Measurements from ENCODE around the gene GMDS. TPM values are rescaled to one million over a fixed set of nuclear protein-coding genes. Genes with fewer than 3 reads are reported as not detected.
A peak's percentile ranks its signal among the peaks of the same experiment; 100 is the strongest.

Gene GMDS
- total RNA-seq, 8 experiments from 2014 or later, result 4.5 to 61.7 (median 6.9) TPM

GRCh38 chr6:1930356-1930755 lies 315.0 kb downstream of the GMDS start:
- ATAC-seq (replicated peaks in 6 of 8), result no peak
- H3K27ac ChIP-seq, result no peak overlapping the region
- WGBS, 10 experiments, result 0 to 71% (median 20%) methylated on average over 1 to 2 of the region's 2 CpGs; no CpG with 5 or more reads in 1 of the 10 experiments
- H3K4me1 ChIP-seq (replicated peaks in 1 of 2), result no peaks in the 10 kb centered on the region
- no peak overlapping the region for H3K4me3 ChIP-seq
- in situ Hi-C loops (cut with MboI; ENCODE audit: low pct_unique_long_range_greater_than_20kb in 2 of 9, low sequenced_read_pairs in 9 of 9, unreplicated experiment in 9 of 9), result no loop called here

GRCh38 chr6:1929931-1930330 lies 315.5 kb downstream of the GMDS start:
- Histone ChIP-seq H3K4me1 (replicated peaks in 1 of 2) (no peaks in the 10 kb centered on the region), H3K27ac (no peak overlapping the region), H3K4me3 (no peak overlapping the region)
- 63 to 100% (median 93%) methylated on average over 1 to 9 of the region's 9 CpGs for WGBS, 10 experiments
- in situ Hi-C loops (cut with MboI; ENCODE audit: low pct_unique_long_range_greater_than_20kb in 2 of 9, low sequenced_read_pairs in 9 of 9, unreplicated experiment in 9 of 9), result no loop called here
- ATAC-seq (replicated peaks in 6 of 8), result no peak

GRCh38 chr6:1925743-1926430 lies 319.5 kb downstream of the GMDS start:
- ATAC-seq (replicated peaks in 6 of 8), result peak in 1 of 8 experiments; percentile 14
- no peaks in the 10 kb centered on the region for H3K4me1 ChIP-seq (replicated peaks in 1 of 2)
- H3K4me3 ChIP-seq, result no peak overlapping the region
- in situ Hi-C loops (cut with MboI; ENCODE audit: low pct_unique_long_range_greater_than_20kb in 2 of 9, low sequenced_read_pairs in 9 of 9, unreplicated experiment in 9 of 9), result no loop called here
- WGBS, 10 experiments, result 8 to 100% (median 90%) methylated on average over 1 to 2 of the region's 10 CpGs; no CpG with 5 or more reads in 6 of the 10 experiments
- no peak overlapping the region for H3K27ac ChIP-seq

GRCh38 chr6:1923449-1923848 lies 322.0 kb downstream of the GMDS start:
- in situ Hi-C loops (cut with MboI; ENCODE audit: low pct_unique_long_range_greater_than_20kb in 2 of 9, low sequenced_read_pairs in 9 of 9, unreplicated experiment in 9 of 9), result no loop called here
- Histone ChIP-seq H3K4me3 (no peak overlapping the region), H3K4me1 (replicated peaks in 1 of 2) (no peaks in the 10 kb centered on the region), H3K27ac (no peak overlapping the region)
- no peak for ATAC-seq (replicated peaks in 6 of 8)
- WGBS, 10 experiments, result 20 to 100% (median 96%) methylated on average over 1 to 13 of the region's 14 CpGs; no CpG with 5 or more reads in 4 of the 10 experiments

- peaks cover 0 to 4% of the 10 kb centered on the region in 2 donors for H3K4me1 ChIP-seq (replicated peaks in 1 of 2)
- no peak overlapping the region for H3K27ac ChIP-seq
- 17 to 100% (median 82%) methylated on average over 1 to 6 of the region's 9 CpGs for WGBS, 10 experiments
- no peak overlapping the region for H3K4me3 ChIP-seq
- ATAC-seq (replicated peaks in 6 of 8), result peak in 5 of 8 experiments; percentile 32 to 89 (median 42)
- in situ Hi-C loops (cut with MboI; ENCODE audit: low pct_unique_long_range_greater_than_20kb in 2 of 9, low sequenced_read_pairs in 9 of 9, unreplicated experiment in 9 of 9), result no loop called here
Observed at GRCh38 chr6:1917626-1918371, 327.6 kb downstream of the GMDS start.

- no peak overlapping the region for H3K27ac ChIP-seq
- WGBS, 10 experiments, result 18 to 90% (median 83%) methylated on average over 3 to 8 of the region's 8 CpGs; no CpG with 5 or more reads in 1 of the 10 experiments
- no peak for ATAC-seq (replicated peaks in 6 of 8)
- in situ Hi-C loops (cut with MboI; ENCODE audit: low pct_unique_long_range_greater_than_20kb in 2 of 9, low sequenced_read_pairs in 9 of 9, unreplicated experiment in 9 of 9), result no loop called here
- no peak overlapping the region for H3K4me3 ChIP-seq
- H3K4me1 ChIP-seq (replicated peaks in 1 of 2), result peaks cover 0 to 4% of the 10 kb centered on the region in 2 donors
Observed at GRCh38 chr6:1916334-1917070, 328.9 kb downstream of the GMDS start.

GRCh38 chr6:1915226-1915625 lies 330.2 kb downstream of the GMDS start:
- Histone ChIP-seq H3K27ac (no peak overlapping the region), H3K4me1 (replicated peaks in 1 of 2) (peaks cover 3 to 4% of the 10 kb centered on the region in 2 donors), H3K4me3 (no peak overlapping the region)
- 77 to 93% (median 80%) methylated on average over 1 to 5 of the region's 9 CpGs; no CpG with 5 or more reads in 4 of the 10 experiments for WGBS, 10 experiments
- no peak for ATAC-seq (replicated peaks in 6 of 8)
- in situ Hi-C loops (cut with MboI; ENCODE audit: low pct_unique_long_range_greater_than_20kb in 2 of 9, low sequenced_read_pairs in 9 of 9, unreplicated experiment in 9 of 9), result no loop called here

GRCh38 chr6:1913577-1913976 lies 331.8 kb downstream of the GMDS start:
- in situ Hi-C loops (cut with MboI; ENCODE audit: low pct_unique_long_range_greater_than_20kb in 2 of 9, low sequenced_read_pairs in 9 of 9, unreplicated experiment in 9 of 9), result no loop called here
- H3K27ac ChIP-seq, result no peak overlapping the region
- 5 to 100% (median 89%) methylated on average over 2 to 3 of the region's 3 CpGs for WGBS, 10 experiments
- H3K4me1 ChIP-seq (replicated peaks in 1 of 2), result peaks cover 6 to 10% of the 10 kb centered on the region in 2 donors
- H3K4me3 ChIP-seq, result no peak overlapping the region
- peak in 1 of 8 experiments; percentile 49 for ATAC-seq (replicated peaks in 6 of 8)

- Histone ChIP-seq H3K4me3 (no peak overlapping the region), H3K27ac (no peak overlapping the region), H3K4me1 (replicated peaks in 1 of 2) (peaks cover 3 to 10% of the 10 kb centered on the region in 2 donors)
- in situ Hi-C loops (cut with MboI; ENCODE audit: low pct_unique_long_range_greater_than_20kb in 2 of 9, low sequenced_read_pairs in 9 of 9, unreplicated experiment in 9 of 9), result no loop called here
- WGBS, 10 experiments, result 100% methylated on average over 3 of the region's 3 CpGs; no CpG with 5 or more reads in 9 of the 10 experiments
- no peak for ATAC-seq (replicated peaks in 6 of 8)
Observed at GRCh38 chr6:1912731-1913130, 332.7 kb downstream of the GMDS start.

GRCh38 chr6:1911474-1911873 lies 333.9 kb downstream of the GMDS start:
- WGBS, 10 experiments, result 23 to 96% (median 80%) methylated on average over 2 to 4 of the region's 4 CpGs
- in situ Hi-C loops (cut with MboI; ENCODE audit: low pct_unique_long_range_greater_than_20kb in 2 of 9, low sequenced_read_pairs in 9 of 9, unreplicated experiment in 9 of 9), result no loop called here
- no peak for ATAC-seq (replicated peaks in 6 of 8)

GRCh38 chr6:1910621-1911407 lies 334.6 kb downstream of the GMDS start:
- Histone ChIP-seq H3K4me3 (no peak overlapping the region), H3K27ac (no peak overlapping the region), H3K4me1 (replicated peaks in 1 of 2) (peaks cover 3 to 10% of the 10 kb centered on the region in 2 donors)
- WGBS, 10 experiments, result 73 to 100% (median 83%) methylated on average over 2 to 7 of the region's 8 CpGs; no CpG with 5 or more reads in 2 of the 10 experiments
- in situ Hi-C loops (cut with MboI; ENCODE audit: low pct_unique_long_range_greater_than_20kb in 2 of 9, low sequenced_read_pairs in 9 of 9, unreplicated experiment in 9 of 9), result no loop called here
- no peak for ATAC-seq (replicated peaks in 6 of 8)

More at GRCh38 chr6:1911474-1911873, 333.9 kb downstream of the GMDS start:
- Histone ChIP-seq H3K4me1 (replicated peaks in 1 of 2) (peaks cover 3 to 10% of the 10 kb centered on the region in 2 donors), H3K27ac (no peak overlapping the region), H3K4me3 (no peak overlapping the region)

GRCh38 chr6:1908784-1909183 lies 336.6 kb downstream of the GMDS start:
- peaks cover 14 to 20% of the 10 kb centered on the region in 2 donors for H3K4me1 ChIP-seq (replicated peaks in 1 of 2)
- 50 to 100% (median 86%) methylated on average over 1 to 7 of the region's 7 CpGs for WGBS, 10 experiments
- no peak overlapping the region for H3K27ac ChIP-seq
- in situ Hi-C loops (cut with MboI; ENCODE audit: low pct_unique_long_range_greater_than_20kb in 2 of 9, low sequenced_read_pairs in 9 of 9, unreplicated experiment in 9 of 9), result no loop called here
- ATAC-seq (replicated peaks in 6 of 8), result no peak
- H3K4me3 ChIP-seq, result no peak overlapping the region

Measured in motor neuron (in vitro differentiated cells).